Fibroblast of skin of abdomen (primary cell): Measurements from ENCODE around the gene OR9Q1.

ENCODE experiments used
- DNase-seq: peaks from one replicate; pipeline ENCODE4 v3.0.0-alpha.2; 2013

Gene OR9Q1

GRCh38 chr11:58034471-58034870 lies 10.8 kb downstream of the OR9Q1 start:
- no peak for DNase-seq

DNA sequence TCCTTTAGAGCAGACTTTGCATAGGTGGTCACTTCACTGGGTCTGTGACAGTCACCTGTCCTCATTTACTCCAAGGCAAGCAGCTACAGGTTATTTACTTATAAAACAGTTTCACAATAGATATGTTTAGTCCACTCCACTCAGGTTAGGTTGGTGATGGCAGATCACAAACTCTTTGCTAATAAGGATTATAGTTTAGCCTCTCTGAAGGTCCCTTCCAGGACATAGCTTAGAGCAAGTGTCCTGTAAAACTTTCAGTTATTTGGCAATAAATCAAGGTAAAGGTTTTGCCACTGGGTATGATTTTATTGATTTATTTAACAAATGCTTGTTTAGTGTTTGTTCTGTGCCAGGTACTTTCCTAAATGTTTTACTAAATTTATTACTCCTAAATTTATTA lies 15.9 kb downstream of the OR9Q1 start:
- no peak for DNase-seq

- no peak for DNase-seq
These were observed 19.7 kb downstream of the OR9Q1 start for GRCh38 chr11:58043379-58043778.

GRCh38 chr11:58046231-58046630 lies 22.6 kb downstream of the OR9Q1 start:
- no peak for DNase-seq

- DNase-seq: no peak
These were observed 24.1 kb downstream of the OR9Q1 start for GRCh38 chr11:58047818-58048217.

DNA sequence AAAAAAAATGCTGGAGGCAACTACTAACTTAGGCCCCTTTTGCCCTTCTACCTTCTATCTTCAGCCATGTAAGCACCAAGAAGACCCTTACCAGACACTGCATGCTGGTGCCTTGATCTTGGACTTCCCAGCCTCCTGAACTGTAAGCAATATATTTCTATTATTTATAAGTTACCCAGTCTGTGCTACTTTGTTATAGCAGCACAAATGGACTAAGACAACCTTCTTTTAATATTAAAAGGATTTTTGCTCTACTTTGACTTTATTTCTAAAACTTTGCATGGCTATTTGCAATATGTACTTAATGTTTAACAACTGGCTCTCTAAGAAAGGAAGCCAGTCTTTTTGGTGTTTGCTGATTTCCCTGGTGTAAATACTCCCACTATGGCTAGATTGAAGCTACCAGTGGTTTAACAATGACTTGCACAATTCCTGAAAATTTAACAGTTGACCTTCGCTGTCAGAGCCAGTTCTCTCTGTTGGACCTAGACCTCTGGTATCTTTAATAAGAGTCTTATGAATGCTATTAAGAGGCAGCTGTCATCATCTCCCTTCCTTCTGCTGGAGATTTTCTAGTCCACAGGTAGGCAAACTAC lies 32.2 kb downstream of the OR9Q1 start:
- no peak for DNase-seq

GRCh38 chr11:58057481-58057880 lies 33.8 kb downstream of the OR9Q1 start:
- DNase-seq: peak; percentile 63

- DNase-seq: peak; percentile 6
These were observed 34.8 kb downstream of the OR9Q1 start for GRCh38 chr11:58058276-58059006.

GRCh38 chr11:58059007-58059350 lies 35.3 kb downstream of the OR9Q1 start:
- DNase-seq: peak; percentile 90

DNA sequence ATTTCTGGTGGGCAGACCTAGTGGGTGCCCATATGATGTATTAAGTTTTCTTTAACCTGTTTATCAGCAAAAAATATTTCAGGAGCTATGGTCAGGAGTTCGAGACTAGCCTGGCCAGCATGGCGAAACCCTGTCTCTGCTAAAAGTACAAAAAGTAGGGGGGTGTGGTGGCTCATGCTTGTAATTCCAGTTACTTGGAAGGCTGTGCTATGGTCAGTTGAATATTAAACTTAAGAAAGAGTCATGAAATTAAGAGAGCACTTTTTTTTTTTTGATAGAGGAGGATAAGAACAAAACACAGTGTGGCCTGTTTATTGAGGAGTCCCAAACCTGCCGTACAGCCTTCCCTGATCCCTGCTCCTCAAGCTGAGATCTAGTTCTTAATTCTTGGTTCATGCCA lies 36.9 kb downstream of the OR9Q1 start:
- DNase-seq: no peak

GRCh38 chr11:58060939-58061672 lies 37.4 kb downstream of the OR9Q1 start:
- peak; percentile 24 for DNase-seq

GRCh38 chr11:58061813-58062212 lies 38.1 kb downstream of the OR9Q1 start:
- peak; percentile 73 for DNase-seq

- no peak for DNase-seq
These were observed 44.0 kb downstream of the OR9Q1 start for GRCh38 chr11:58067685-58068084.

GRCh38 chr11:58068655-58069054 lies 45.0 kb downstream of the OR9Q1 start:
- no peak for DNase-seq

- no peak for DNase-seq
These were observed 46.9 kb downstream of the OR9Q1 start for GRCh38 chr11:58070585-58070984.

GRCh38 chr11:58075781-58076180 lies 52.1 kb downstream of the OR9Q1 start:
- DNase-seq: no peak

DNA sequence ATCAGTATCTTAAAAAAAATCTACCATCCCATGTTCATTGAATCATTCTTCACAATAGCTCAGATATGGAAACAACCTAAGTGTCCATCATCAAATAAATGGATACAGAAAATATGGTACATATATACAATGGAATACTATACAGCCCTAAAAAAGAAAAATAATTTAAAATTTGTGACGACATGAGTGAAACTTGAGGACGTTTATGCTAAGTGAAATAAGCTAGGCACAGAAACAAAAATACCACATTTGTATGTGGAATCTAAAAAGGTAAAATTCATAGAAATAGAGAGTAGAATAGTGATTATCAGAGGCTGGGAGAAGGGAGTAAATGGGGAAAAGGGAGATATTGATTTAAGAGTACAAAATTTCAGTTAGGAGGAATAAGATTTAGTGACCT lies 62.8 kb downstream of the OR9Q1 start:
- DNase-seq: no peak

DNA sequence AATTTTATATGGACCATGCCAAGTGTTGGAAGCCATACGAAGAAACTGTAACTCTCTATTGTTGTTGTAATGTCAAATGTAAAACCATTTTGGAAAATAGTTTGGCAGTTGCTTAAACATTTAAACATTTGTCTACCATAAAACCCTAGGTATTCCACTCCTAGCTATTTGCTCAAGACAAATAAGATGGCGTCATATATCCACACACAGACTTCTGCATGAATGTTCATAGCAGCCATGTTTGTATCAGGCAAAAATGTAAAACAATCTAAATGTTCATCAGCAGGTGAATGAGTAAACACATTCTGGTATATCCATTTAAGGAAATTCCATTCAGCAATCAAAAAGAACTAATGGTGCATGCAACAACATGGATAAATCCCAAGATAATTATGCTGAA lies 73.8 kb downstream of the OR9Q1 start:
- no peak for DNase-seq

GRCh38 chr11:58121096-58121495 lies 97.4 kb downstream of the OR9Q1 start:
- DNase-seq: no peak

GRCh38 chr11:58125469-58125868 lies 101.8 kb downstream of the OR9Q1 start, which contains the start of gene OR9I1:
Gene OR9I1, minus strand, starts transcription at chr11:58125530. Its CDS starts 6,086 bp downstream, at chr11:58119444.
- no peak for DNase-seq

DNA sequence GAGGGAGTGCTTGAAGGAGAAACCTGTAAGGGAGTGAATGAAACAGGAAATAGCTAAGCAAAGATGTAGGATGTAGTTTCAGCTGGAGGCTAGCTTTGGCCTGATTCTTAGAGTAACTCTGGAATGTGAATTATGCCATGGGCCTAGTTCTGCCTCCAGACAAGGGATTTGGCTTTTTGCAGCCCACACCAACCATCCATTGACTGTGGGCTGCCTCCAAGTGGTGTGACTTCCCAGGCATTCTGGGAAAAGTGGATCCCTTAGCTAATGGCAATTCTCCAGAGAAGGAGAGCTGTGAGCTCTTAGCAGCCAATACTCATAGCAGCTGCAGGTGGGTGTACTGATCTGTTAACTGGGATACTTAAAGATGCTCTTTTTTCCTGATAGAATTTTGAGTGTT lies 103.7 kb downstream of the OR9Q1 start:
- no peak for DNase-seq

DNA sequence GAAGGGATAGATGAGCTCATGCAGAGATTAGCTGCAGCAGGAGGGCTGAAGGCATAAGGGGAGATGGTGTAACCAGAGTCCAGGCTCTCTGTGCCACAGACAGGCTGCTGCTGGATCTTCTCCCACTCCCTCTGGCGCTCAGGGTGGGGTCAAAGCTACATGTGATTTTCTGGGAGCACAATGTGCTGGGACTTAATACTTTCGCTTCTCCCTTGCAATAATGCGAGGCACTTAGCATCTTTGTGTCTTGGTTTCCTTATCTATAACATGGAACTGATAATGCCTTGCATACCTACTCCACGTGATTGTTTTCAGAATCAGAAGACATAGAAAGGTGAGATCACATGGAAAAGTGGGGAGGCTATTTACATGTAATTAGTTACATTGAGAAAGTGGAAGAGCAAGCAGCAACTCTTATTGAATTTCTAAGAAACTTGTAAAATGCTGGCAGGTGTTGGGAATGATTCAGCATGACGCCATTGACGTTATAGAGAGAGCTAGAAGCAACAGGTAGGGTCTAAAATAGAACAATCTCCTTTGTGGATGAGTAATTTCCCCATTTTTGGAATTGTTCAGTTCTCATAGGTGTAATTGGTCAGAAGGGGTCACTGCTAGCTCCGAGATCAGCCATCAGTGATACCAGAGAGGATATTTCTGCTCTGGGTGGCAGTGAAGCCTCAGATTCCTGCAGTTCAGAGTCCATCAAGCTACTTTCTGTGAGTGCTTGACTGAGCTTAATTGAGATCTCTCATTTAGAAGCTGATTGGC lies 109.8 kb downstream of the OR9Q1 start:
- no peak for DNase-seq

DNA sequence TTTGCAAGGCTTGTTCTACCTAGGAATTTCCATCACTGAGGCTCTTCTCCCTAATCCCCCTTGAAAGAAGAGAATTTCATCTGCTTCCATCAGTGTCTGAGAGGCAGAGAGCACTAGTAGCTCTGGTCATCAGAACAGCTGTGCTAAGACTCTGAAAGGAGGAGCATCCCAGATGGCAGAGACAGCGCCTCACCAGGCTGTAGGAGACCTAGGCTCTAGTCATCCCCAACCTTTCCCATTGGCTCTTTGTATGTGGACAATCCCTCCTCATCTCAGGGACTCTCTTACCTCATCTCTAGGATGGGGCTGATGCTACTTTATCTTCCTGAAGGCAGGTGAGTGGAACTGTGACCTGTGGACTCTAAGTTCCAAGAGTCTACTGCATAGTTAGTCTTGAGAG lies 110.5 kb downstream of the OR9Q1 start:
- DNase-seq: no peak
